ENCODE measurements around the gene CRB2.

The CRB2 gene

DNA sequence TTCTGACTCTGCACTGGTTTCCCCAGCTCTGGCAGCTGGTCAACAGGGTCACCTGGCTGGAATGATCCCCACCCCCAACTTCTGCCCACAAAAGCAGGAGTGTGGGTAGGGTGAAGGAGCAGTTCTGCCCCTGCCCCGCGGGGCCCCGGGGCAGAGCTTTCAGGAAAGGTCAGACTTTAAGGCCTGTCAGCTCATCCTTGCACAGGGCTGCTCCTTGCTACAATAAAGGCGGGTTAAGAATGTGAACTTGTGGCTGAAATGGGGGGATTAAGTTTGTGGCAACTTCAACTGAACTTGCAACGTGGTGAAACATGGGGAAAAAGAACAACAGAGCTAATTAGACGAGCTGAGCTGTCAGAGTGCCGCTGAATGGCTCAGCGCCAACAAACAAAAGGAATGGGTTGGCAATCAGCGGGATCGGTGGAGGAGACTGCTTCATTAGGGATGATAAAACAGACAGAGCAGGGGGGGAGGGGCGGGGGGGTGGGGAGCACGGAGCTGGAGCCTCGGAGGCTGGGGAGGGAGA, 50.8 kb downstream of the CRB2 start:
- H3K9me3 ChIP-seq = no peaks in the 10 kb centered on the region
- no peaks in the 10 kb centered on the region for H3K4me1 ChIP-seq (ENCODE audit: control insufficient read depth in 1 of 2, insufficient read depth in 1 of 2, low read depth in 1 of 2, low read length in 1 of 2)
- no peak overlapping the region for H3K27ac ChIP-seq
- TF ChIP-seq CTCF (IDR thresholded peaks at IDR 0.05) = no peak
- H3K36me3 ChIP-seq = peaks cover 58% of the 10 kb centered on the region
- no peak overlapping the region for H3K4me3 ChIP-seq (ENCODE audit: low read depth in 1 of 2, low read length in 1 of 2)
- no peaks in the 10 kb centered on the region for H3K27me3 ChIP-seq

DNA sequence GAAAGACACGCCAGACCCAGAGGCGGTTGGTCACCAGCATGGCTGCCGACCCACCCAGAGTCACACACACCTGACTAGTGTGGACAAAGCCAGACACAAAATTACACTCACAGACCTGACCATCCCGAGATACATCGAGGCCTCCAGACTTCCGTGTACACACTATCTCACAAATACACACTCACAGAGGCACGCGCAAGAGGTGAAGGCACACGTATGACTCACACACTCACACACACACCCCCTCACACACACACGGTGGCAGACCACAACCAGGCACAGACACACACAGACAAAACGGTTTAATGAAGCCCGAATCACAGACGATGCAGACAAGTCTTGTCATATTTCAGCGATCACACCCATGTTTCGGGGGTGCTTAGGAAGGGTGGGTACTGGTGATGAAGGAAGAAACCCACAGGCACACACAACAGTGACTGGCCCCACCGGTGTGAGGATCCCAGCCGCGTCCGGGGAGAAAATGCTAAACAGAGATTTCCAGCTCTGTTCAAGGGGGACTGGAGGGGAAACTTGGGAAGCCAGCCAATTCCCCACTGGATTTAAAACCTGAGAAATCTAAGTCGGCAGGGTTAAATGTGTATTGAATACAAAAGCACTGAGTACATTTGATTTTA, 51.3 kb downstream of the CRB2 start:
- Histone ChIP-seq H3K27ac (no peak overlapping the region), H3K4me1 (ENCODE audit: control insufficient read depth in 1 of 2, insufficient read depth in 1 of 2, low read depth in 1 of 2, low read length in 1 of 2) (no peaks in the 10 kb centered on the region)
- TF ChIP-seq CTCF (IDR thresholded peaks at IDR 0.05) = no peak

DNA sequence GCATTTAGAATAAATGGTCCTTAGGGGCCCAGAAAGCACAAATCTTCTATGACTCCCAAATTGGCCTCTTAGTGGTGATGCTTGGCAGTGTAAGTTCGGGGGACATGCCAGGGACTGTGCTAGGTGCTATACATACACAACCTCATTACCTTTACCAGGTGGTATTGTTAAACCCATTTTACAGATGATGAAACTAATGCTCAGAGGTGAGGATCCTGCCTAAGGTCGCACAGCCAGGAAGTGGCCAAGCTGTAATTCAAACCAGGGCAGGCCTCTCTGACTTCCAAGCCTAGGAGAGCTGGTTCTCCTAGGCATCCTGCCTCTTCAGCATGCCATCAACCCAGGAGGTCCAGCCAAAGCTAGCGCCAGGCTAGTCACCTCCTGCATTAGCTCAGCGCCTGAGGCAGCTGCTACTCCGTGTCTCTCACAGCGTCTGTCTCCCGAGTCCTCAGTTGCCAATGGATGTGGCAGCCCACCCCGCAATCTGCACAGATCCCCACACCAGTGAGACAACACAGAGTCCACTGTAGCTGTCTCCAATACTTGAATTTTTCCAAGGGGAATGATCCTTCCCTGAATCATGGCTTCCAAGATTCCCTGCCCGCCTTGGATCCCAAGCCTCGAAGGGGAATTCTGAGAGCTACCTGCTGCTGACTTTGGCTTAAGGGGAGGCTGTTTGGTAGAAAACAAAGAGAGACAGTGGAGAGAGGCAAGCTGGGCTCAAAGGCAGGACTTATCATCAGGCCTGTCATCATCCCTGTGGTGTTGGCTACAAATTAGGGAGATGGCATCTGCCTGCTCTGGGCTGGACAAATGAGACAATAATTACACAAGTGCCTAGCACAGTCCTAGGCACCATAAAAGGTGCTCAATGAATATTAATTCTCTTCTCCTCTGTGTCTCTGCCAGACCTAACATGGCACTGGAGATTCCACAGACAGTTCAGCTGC, 52.6 kb downstream of the CRB2 start:
- peaks cover 51% of the 10 kb centered on the region for H3K36me3 ChIP-seq
- H3K27ac ChIP-seq = no peak overlapping the region

More for the DNA sequence above, 51.3 kb downstream of the CRB2 start:
- Histone ChIP-seq H3K27me3 (no peaks in the 10 kb centered on the region), H3K36me3 (peaks cover 56% of the 10 kb centered on the region), H3K9me3 (no peaks in the 10 kb centered on the region), H3K4me3 (ENCODE audit: low read depth in 1 of 2, low read length in 1 of 2) (no peak overlapping the region)

GRCh38 chr9:123410281-123410910, 54.4 kb downstream of the CRB2 start:
- Histone ChIP-seq H3K36me3 (peaks cover 62% of the 10 kb centered on the region), H3K27ac (no peak overlapping the region), H3K4me1 (ENCODE audit: control insufficient read depth in 1 of 2, insufficient read depth in 1 of 2, low read depth in 1 of 2, low read length in 1 of 2) (no peaks in the 10 kb centered on the region), H3K4me3 (ENCODE audit: low read depth in 1 of 2, low read length in 1 of 2) (no peak overlapping the region), H3K27me3 (no peaks in the 10 kb centered on the region), H3K9me3 (no peaks in the 10 kb centered on the region)
- no peak for TF ChIP-seq CTCF (IDR thresholded peaks at IDR 0.05)

More for the DNA sequence above, 52.6 kb downstream of the CRB2 start:
- Histone ChIP-seq H3K4me3 (ENCODE audit: low read depth in 1 of 2, low read length in 1 of 2) (no peak overlapping the region), H3K9me3 (no peaks in the 10 kb centered on the region), H3K4me1 (ENCODE audit: control insufficient read depth in 1 of 2, insufficient read depth in 1 of 2, low read depth in 1 of 2, low read length in 1 of 2) (no peaks in the 10 kb centered on the region), H3K27me3 (no peaks in the 10 kb centered on the region)
- no peak for TF ChIP-seq CTCF (IDR thresholded peaks at IDR 0.05)

DNA sequence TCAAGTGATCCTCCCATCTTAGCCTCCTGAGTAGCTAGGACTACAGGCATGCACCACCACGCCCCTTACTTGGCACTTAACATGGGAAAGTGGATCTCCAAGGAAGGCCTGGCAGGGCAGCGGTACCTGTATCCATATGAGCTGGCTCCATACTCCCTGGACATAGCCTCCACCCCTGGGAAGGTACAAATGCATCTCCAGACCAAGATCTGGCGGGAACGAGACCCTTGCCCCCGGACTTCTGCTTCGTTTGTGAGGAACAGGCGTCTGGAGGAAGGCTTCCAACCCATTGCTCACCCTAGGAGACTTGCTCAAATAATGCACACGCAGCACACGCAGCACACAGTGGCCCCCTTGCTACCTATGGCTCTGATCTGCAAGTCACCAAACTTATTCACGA, 55.2 kb downstream of the CRB2 start:
- TF ChIP-seq CTCF (IDR thresholded peaks at IDR 0.05) = no peak
- Histone ChIP-seq H3K27ac (no peak overlapping the region), H3K4me3 (ENCODE audit: low read depth in 1 of 2, low read length in 1 of 2) (no peak overlapping the region), H3K4me1 (ENCODE audit: control insufficient read depth in 1 of 2, insufficient read depth in 1 of 2, low read depth in 1 of 2, low read length in 1 of 2) (no peaks in the 10 kb centered on the region), H3K36me3 (peaks cover 68% of the 10 kb centered on the region), H3K27me3 (no peaks in the 10 kb centered on the region), H3K9me3 (no peaks in the 10 kb centered on the region)

Measured in neutrophil (primary cell).